IPS-18a (cell line): Measurements from ENCODE around the gene RPL14.

Source experiments
- H3K27ac ChIP-seq: one replicate; pipeline ENCODE4 v1.5.1; 2013; ENCODE audit warnings: low read length
- H3K27me3 ChIP-seq: one replicate; pipeline ENCODE4 v1.6.1; 2013; ENCODE audit warnings: mild to moderate bottlenecking, low read length; ENCODE audit not compliant: control insufficient read depth, insufficient read depth
- H3K36me3 ChIP-seq: one replicate; pipeline ENCODE4 v1.6.1; 2013; ENCODE audit warnings: low read depth, low read length; ENCODE audit not compliant: control insufficient read depth
- H3K4me1 ChIP-seq: one replicate; pipeline ENCODE4 v1.6.1; 2013; ENCODE audit warnings: low read depth, low read length; ENCODE audit not compliant: control insufficient read depth
- H3K4me3 ChIP-seq: one replicate; pipeline ENCODE4 v1.5.1; 2013; ENCODE audit warnings: low read length
- H3K9ac ChIP-seq: one replicate; pipeline ENCODE4 v1.6.1; 2013; ENCODE audit warnings: mild to moderate bottlenecking, low read length, moderate library complexity
- H3K9me3 ChIP-seq: one replicate; pipeline ENCODE4 v1.6.1; 2013; ENCODE audit warnings: low read depth, low read length; ENCODE audit not compliant: control insufficient read depth

The RPL14 gene

GRCh38 chr3:40456940-40457823 lies at the start of gene RPL14:
Gene RPL14 (plus strand): TSS chr3:40457339. CDS start chr3:40457472, 133 bp downstream.
- peak within 1 kb of the TSS; percentile 96 for H3K9ac ChIP-seq
- H3K27me3 ChIP-seq, result no peaks in the 10 kb centered on the region
- peak within 1 kb of the TSS; percentile 98 for H3K4me3 ChIP-seq
- H3K9me3 ChIP-seq, result no peaks in the 10 kb centered on the region
- peaks cover 11% of the 10 kb centered on the region for H3K4me1 ChIP-seq
- peak within 1 kb of the TSS; percentile 92 for H3K27ac ChIP-seq
- peaks cover 42% of the 10 kb centered on the region for H3K36me3 ChIP-seq

DNA sequence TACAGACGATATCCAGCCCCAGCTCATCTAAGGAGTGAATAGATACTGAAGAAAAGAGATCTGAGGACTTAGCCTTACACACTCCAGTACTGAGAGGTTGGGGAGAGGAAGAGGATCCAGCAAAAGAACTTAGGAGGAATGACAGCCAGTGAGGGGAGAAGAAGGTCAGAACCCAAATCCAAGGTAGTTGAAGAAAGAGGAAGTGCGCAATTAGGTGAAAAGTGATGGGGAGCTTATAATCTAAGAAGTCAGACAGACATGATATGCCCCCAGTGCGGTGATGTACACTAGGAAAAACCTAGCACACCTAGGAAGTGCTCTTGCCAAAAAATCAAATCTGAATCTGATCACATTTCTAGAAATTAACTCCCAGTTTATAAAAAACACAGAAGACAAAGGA lies 49.5 kb upstream of the RPL14 start:
- Histone ChIP-seq H3K9me3 (no peaks in the 10 kb centered on the region), H3K4me3 (no peak overlapping the region), H3K27me3 (no peaks in the 10 kb centered on the region), H3K4me1 (no peaks in the 10 kb centered on the region), H3K9ac (no peak overlapping the region), H3K36me3 (no peaks in the 10 kb centered on the region), H3K27ac (no peak overlapping the region)

DNA sequence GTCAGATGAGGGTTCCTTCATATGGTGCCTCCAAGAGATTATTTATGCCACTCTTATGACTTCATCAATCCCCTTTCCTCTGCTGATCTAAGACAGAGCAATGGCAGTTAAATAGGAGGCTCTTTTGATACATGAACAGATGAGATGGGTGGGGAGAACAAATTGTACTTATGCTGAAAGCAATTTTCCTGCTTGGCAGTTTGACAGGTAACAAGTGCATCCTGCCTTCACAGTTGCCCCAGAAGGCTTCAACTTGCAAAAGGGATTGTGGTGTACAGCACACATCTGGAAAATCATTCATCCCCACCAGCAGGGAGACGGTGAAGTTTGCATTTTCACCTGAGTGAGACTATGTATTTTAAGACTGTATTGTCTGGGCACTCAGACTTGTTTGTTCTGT lies 42.9 kb upstream of the RPL14 start:
- H3K4me3 ChIP-seq, result no peak overlapping the region
- H3K27ac ChIP-seq, result no peak overlapping the region
- H3K9ac ChIP-seq, result no peak overlapping the region
- no peaks in the 10 kb centered on the region for H3K27me3 ChIP-seq
- H3K4me1 ChIP-seq, result no peaks in the 10 kb centered on the region
- H3K9me3 ChIP-seq, result no peaks in the 10 kb centered on the region
- H3K36me3 ChIP-seq, result no peaks in the 10 kb centered on the region

- Histone ChIP-seq H3K4me3 (no peak overlapping the region), H3K9me3 (no peaks in the 10 kb centered on the region), H3K9ac (no peak overlapping the region), H3K27ac (no peak overlapping the region), H3K4me1 (no peaks in the 10 kb centered on the region), H3K27me3 (no peaks in the 10 kb centered on the region), H3K36me3 (no peaks in the 10 kb centered on the region)
Measured at GRCh38 chr3:40417845-40418543, 39.1 kb upstream of the RPL14 start.

GRCh38 chr3:40422861-40423260 lies 34.3 kb upstream of the RPL14 start:
- H3K4me1 ChIP-seq, result no peaks in the 10 kb centered on the region
- H3K9me3 ChIP-seq, result no peaks in the 10 kb centered on the region
- no peaks in the 10 kb centered on the region for H3K36me3 ChIP-seq
- no peak overlapping the region for H3K27ac ChIP-seq
- no peaks in the 10 kb centered on the region for H3K27me3 ChIP-seq
- H3K4me3 ChIP-seq, result no peak overlapping the region
- H3K9ac ChIP-seq, result no peak overlapping the region

DNA sequence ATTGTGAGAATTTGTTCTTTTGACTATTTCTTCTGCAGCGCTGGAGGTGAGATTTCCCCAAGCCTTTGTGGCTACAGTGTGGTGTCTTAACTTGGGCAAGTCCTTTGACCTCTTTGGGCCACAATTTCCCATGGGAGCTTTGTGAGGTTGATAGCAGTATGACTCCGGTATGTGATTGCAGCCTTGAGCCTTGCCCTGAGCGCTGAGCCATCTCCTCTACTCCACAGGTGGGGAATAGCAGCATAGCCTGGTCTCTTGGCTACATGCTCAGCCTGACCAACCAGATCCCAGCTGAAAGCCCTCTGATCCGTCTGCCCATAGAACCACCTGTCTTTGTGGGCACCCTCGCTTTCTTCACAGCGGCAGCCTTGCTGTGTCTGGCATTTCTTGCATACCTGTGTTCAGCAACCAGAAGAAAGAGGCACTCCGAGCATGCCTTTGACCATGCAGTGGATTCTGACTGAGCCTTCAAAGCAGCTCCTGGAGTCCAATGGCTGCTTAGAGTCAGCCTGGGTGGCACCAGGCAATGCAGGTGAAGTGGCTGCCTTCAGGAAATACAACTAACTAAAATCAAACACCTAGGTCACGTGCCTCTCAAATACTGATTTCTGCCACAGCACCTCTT lies 30.0 kb upstream of the RPL14 start:
- peaks cover 3% of the 10 kb centered on the region for H3K4me1 ChIP-seq
- H3K27ac ChIP-seq, result no peak overlapping the region
- H3K9ac ChIP-seq, result no peak overlapping the region
- H3K36me3 ChIP-seq, result no peaks in the 10 kb centered on the region
- H3K4me3 ChIP-seq, result no peak overlapping the region
- no peaks in the 10 kb centered on the region for H3K27me3 ChIP-seq
- no peaks in the 10 kb centered on the region for H3K9me3 ChIP-seq

- no peak overlapping the region for H3K27ac ChIP-seq
- H3K9me3 ChIP-seq, result no peaks in the 10 kb centered on the region
- H3K4me3 ChIP-seq, result no peak overlapping the region
- H3K4me1 ChIP-seq, result peaks cover 3% of the 10 kb centered on the region
- no peaks in the 10 kb centered on the region for H3K36me3 ChIP-seq
- H3K9ac ChIP-seq, result no peak overlapping the region
- H3K27me3 ChIP-seq, result no peaks in the 10 kb centered on the region
Measured at GRCh38 chr3:40432793-40433192, 24.3 kb upstream of the RPL14 start.

DNA sequence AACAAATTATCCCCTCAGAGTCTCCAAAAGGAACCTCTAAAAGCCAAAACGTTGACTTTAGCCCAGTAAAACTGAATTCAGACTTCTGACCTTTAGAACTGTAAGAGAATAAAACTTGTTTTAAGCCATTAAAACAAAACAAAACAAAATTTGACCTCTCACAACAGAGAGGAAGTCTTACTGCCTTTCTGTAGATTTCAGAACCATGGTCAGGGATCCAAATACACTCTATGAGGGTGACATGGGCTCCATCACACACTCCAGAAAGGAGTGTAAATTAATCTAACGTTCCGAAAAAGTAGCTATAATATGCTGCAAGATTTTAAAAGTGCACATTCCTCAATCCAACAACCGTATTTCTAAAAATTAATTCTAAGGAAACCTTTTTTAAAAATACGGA lies 19.2 kb upstream of the RPL14 start:
- Histone ChIP-seq H3K4me3 (no peak overlapping the region), H3K9ac (no peak overlapping the region), H3K27ac (no peak overlapping the region), H3K27me3 (no peaks in the 10 kb centered on the region), H3K9me3 (no peaks in the 10 kb centered on the region), H3K4me1 (no peaks in the 10 kb centered on the region), H3K36me3 (no peaks in the 10 kb centered on the region)

- no peak overlapping the region for H3K27ac ChIP-seq
- no peaks in the 10 kb centered on the region for H3K4me1 ChIP-seq
- no peaks in the 10 kb centered on the region for H3K9me3 ChIP-seq
- no peak overlapping the region for H3K4me3 ChIP-seq
- H3K36me3 ChIP-seq, result no peaks in the 10 kb centered on the region
- H3K27me3 ChIP-seq, result no peaks in the 10 kb centered on the region
- no peak overlapping the region for H3K9ac ChIP-seq
Measured at GRCh38 chr3:40445062-40445461, 12.1 kb upstream of the RPL14 start.

DNA sequence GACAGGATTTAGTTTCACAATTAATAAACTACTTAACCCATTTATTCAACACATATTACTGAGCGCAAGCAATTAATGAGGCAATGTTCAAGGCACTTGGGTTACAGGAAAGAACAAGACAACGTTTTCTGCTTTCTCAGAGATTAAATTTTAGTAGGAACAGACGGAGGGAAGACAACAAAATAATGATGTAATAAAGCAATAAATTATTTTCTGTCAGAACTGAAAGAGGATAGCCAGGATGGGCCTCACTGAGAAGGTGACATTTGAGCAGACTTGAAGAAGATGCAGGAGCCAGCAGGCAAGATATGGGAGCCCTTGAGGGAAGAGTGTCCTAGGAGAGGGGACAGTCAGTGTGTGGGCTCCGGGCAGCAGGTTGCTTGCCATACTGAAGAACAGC lies 11.3 kb upstream of the RPL14 start:
- no peaks in the 10 kb centered on the region for H3K4me1 ChIP-seq
- H3K36me3 ChIP-seq, result no peaks in the 10 kb centered on the region
- H3K4me3 ChIP-seq, result no peak overlapping the region

DNA sequence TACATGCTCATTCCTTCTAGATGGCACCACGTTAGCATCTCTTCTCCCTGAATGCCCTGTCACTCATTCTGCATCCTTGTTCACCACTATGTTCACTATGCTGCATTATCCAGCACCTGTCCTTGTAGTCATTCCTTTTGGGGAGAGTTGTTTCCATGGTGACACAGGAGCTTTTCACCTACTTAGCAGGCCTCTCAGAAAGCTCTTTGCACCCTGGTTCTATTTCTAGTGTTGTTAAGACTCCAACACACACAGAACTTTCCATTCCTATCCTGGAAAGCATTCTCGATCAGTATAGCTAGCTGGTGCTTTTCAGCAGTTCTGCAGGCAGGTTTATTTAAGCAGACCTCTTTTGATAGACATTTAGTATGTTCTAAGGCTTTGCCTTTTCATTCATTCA lies 6.7 kb upstream of the RPL14 start:
- no peak overlapping the region for H3K4me3 ChIP-seq

More for the DNA sequence above, 11.3 kb upstream of the RPL14 start:
- no peak overlapping the region for H3K27ac ChIP-seq
- no peaks in the 10 kb centered on the region for H3K9me3 ChIP-seq
- H3K27me3 ChIP-seq, result no peaks in the 10 kb centered on the region
- no peak overlapping the region for H3K9ac ChIP-seq

More for the DNA sequence above, 6.7 kb upstream of the RPL14 start:
- no peaks in the 10 kb centered on the region for H3K4me1 ChIP-seq
- no peaks in the 10 kb centered on the region for H3K9me3 ChIP-seq
- no peaks in the 10 kb centered on the region for H3K27me3 ChIP-seq
- no peaks in the 10 kb centered on the region for H3K36me3 ChIP-seq
- no peak overlapping the region for H3K27ac ChIP-seq
- H3K9ac ChIP-seq, result no peak overlapping the region
